GM19043 (cell line): Measurements from ENCODE around the gene LRPAP1.

Experiments used
- ATAC-seq: cut with Tn5 transposase; IDR thresholded peaks from one replicate; pipeline ENCODE4 v1.9.1; 2021; ENCODE audit warnings: low read depth; ENCODE audit not compliant: unreplicated experiment

The LRPAP1 gene

GRCh38 chr4:3476341-3476747, 55.9 kb downstream of the LRPAP1 start:
- no peak for ATAC-seq

GRCh38 chr4:3475713-3476260, 56.4 kb downstream of the LRPAP1 start:
- no peak for ATAC-seq

GRCh38 chr4:3475041-3475712, 57.0 kb downstream of the LRPAP1 start:
- ATAC-seq = no peak

DNA sequence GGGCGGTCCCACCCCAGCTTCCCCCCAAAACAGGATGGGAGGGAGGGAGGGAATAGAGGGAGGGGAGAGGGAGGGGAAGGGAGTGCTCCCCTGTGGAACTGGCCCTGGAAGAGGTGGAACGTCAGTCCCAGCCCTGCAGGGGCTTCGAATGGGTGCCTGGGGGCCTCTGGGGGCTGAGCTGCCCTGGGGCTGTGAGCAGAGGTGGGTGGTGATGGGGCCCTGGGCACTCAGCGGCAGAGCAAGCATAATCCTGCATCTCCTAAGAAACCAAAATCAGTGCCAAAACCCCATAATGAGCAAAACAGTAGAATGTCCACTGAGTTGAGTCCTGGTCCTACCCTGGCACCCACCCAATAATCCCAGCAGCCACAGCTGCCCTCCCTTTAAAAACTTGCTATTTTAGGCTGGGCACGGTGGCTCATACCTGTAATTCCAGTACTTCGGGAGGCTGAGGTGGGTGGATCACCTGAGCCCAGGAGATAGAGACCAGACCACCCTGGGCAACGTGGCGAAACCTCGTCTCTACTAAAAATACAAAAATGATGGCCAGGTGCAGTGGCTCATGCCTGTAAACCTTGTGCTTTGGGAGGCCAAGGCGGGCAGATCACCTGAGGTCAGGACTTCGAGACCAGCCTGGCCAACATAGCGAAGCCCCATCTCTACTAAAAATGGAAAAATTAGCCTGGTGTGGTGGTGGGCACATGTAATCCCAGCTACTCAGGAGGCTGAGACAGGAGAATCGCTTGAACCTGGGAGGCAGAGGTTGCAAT, 58.0 kb downstream of the LRPAP1 start:
- no peak for ATAC-seq

- ATAC-seq = no peak
Observed at GRCh38 chr4:3473181-3473950, 58.9 kb downstream of the LRPAP1 start.

DNA sequence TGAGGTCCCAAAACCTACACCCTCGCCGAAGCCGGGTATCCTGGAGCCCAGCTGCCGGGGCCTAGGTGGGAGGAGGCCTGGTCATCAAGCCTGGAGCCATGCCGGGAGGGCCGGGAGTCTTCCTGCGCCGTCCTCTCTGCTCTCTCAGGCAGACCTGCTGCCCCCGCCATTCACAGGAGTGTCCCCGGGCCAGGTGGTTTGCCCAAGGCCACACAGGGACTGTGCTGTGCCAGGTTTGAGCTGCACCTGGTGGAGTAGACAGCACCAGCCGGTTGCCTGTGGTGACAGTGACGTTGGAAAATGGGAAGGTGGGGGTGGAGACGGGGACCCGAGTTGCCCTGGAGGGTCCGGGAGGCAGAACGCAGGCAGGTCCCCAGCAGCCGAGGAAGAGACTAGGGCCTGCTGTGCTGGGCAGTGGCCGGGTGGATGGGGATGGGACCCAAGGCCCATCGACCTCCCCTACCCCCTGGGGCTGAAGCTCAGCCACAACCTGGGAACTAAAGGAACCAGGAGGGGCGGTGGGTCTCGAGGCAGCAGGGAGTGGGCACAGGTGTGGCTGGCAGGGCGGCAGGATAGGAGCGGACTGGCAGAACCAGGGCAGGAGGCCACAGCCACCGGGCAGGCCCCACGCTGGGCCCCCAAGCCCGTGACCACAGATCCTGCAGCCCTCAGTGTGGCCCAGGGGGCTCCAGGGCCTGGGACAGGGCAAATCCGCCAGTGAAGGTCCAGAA, 59.6 kb downstream of the LRPAP1 start:
- no peak for ATAC-seq

DNA sequence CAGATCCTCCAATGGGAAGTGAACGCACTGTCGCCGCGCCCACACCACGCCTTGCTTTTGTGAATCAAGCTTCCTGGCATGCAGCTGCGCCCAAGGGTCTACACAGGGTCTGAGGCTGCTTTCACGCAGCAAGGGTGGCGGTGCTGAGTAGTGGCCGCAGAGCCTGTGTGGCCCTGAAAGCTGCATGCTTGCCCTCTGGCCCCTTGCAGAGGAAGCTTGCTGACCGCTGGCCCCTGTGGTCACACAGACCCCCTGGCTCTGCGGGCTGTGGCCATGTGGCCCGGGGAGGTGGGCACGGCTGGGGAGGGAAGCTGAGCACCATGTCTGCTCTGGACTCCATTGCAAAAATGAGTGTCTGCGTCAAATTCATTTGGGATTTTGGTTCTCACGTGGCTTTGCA, 60.3 kb downstream of the LRPAP1 start:
- no peak for ATAC-seq

GRCh38 chr4:3471098-3471760, 61.0 kb downstream of the LRPAP1 start:
- no peak for ATAC-seq

DNA sequence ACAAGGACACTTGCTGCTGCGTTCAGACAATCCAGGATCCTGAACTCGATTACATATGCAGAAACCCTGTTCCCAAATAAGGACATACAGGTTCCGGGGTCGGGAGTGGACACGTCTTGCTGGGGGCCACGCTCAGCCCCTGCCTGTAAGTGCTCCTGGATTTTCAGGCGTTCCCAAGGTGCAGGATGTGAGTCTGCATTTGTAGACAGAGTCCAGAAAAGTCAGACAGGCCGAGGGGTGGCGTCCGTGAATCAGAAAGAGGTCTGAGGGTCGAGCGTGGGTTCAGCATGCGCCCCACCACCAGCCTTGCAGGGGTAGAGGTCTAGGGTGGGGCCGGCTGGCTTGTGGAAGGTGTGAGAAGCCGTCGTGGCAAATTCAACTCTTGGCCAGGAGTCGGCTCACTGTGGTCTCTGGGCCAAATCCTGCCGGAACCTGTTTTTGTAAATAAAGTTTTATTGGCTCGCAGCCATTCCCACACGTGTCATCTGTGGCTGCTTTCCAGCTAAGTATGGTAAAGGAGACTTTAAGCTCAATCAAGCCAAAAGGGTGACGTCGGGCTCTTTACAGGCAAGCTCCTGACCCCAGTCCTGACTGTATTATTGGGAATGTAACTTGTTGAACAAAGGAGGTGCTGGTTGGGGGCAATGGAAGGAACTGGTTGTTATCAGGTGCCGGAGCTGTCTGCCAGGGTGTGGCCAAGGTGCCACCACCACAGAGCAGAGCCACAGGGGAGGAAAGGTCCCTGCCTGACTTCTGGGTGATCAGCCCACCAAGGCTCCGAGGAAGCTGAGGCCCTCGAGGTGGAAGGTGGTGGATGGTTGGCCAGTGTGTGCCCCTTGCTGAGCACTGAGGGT, 61.8 kb downstream of the LRPAP1 start:
- ATAC-seq = no peak

DNA sequence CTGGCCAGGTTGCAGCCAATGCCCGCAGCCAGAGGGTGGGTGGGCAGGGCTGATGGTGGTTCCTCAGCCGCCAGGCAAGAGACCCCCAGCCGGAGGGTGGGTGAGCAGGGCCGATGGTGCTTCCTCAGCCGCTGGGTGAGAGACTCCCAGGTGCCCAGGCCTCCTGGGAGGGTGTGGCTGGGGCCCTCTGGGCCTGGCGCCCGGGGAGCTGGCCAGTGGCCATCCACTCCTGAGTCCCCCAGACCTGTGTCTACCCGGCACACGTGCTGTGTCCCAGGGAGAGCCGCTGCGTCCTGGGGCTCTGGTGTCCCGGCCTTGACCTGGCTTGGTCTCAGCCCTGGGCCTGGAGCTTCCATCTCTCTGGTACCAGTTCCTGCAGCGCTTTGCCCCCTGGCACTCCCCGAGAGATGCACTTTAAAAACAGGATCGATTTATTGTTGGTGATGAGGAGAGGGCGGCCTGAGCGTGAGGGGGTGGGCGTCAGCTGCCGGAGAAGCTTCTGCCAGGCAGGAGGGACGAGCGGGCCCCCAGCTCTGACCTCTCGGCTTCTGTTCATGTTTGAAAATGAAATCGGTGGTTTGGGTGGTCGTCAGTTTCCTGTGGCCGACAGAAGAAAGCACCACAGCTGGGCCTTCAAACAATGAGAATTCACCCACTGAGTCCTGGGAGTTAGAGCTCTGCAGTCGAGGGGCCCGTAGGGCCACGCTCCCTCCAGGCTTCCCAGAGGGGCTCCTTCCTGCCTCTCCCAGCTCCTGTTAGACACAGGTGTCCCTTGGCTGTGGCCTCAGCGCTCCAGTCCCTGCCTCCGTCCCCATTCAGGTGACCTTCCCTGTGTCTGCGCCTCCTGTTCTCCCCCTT, 62.6 kb downstream of the LRPAP1 start:
- no peak for ATAC-seq

DNA sequence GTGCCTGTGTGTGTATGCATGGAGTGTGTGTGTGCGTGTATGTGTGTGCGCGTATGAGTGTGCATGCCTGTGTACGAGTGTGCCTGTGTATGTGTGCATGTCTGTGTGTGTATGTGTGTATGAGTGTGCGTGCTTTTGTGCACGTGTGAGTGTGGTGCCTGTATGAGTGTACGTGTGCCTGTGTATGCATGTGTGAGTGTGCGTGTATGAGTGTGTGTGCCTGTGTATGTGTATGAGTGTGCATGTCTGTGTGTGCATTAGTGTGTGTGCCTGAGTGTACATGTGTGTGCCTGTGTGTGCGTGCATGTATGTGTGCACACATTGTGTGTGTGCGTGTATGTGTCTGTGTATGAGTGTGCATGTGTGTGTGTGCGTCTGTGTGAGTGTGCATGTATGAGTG, 63.4 kb downstream of the LRPAP1 start:
- ATAC-seq = no peak

- no peak for ATAC-seq
Observed at GRCh38 chr4:3468154-3468553, 64.1 kb downstream of the LRPAP1 start.

- ATAC-seq = no peak
Observed at GRCh38 chr4:3467601-3468031, 64.6 kb downstream of the LRPAP1 start.

GRCh38 chr4:3466691-3467600, 65.3 kb downstream of the LRPAP1 start:
- ATAC-seq = no peak

GRCh38 chr4:3465698-3466671, 66.2 kb downstream of the LRPAP1 start:
- ATAC-seq = no peak
